NT2/D1 (cell line): Measurements from ENCODE around the gene AHCYL2.

Experiments
- SUZ12 ChIP-seq: IDR thresholded peaks from 2 replicates; pipeline ENCODE4 v1.6.1; 2011; ENCODE audit not compliant: insufficient read length, insufficient read depth; ENCODE audit errors: extremely low read depth
- ZNF274 ChIP-seq: IDR thresholded peaks from 2 replicates; pipeline ENCODE4 v1.6.1; 2011; ENCODE audit warnings: mild to moderate bottlenecking, low read depth, low read length

DNA sequence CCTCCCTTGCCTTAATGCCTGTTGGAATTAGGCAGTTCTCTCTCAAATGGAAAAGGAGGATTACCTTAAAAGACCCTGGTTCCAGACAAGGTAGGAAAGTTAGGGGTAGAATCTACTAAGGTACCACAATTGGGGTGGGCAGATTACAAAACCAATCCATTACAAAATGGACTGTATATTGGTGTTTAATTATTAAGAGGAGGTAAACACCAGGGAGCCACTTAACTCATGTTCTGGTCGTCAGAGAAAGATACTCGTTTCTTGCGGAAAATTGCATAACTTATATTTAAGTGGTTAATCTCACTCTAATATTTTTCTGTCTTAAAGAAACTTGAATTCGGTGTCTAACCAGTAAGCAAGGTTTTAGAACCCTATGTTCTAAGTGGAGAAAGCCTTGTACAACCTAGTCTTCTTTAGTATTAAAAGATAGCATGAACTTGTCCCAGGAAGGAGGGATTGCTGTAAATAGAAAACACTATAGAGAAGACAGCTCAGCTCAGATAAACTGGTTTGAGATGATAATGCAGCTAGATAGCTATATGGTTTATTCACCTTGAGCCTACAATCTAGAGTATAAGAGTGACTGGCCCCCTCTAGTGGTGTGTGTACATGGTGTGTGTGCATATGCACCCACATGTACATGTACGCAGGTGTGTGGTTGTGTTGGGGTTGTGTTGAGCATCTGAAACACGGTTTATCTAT is 151.4 kb downstream of the AHCYL2 start:
- TF ChIP-seq ZNF274 (no peak), SUZ12 (no peak)
